Nephron progenitor cell (in vitro differentiated cells): ENCODE data around the gene CDC123.

Source experiments
- DNase-seq: peaks from one replicate; pipeline ENCODE4 v3.0.0; 2021
- H3K27ac Mint-ChIP-seq: 2 replicates; pipeline ENCODE4 v1.8.0; 2021; ENCODE audit warnings: mild to moderate bottlenecking, moderate library complexity, mixed read lengths
- H3K27me3 Mint-ChIP-seq: 2 replicates; pipeline ENCODE4 v1.8.0; 2021; ENCODE audit warnings: mild to moderate bottlenecking, low read depth, mixed read lengths; ENCODE audit not compliant: poor library complexity
- H3K36me3 Mint-ChIP-seq: 2 replicates; pipeline ENCODE4 v1.8.0; 2021; ENCODE audit warnings: low read depth, mixed read lengths
- H3K4me1 Mint-ChIP-seq: 2 replicates; pipeline ENCODE4 v1.8.0; 2021; ENCODE audit warnings: mixed read lengths
- H3K4me3 Mint-ChIP-seq: 2 replicates; pipeline ENCODE4 v1.8.0; 2021; ENCODE audit warnings: mild to moderate bottlenecking, moderate library complexity, mixed read lengths
- H3K9me3 Mint-ChIP-seq: 2 replicates; pipeline ENCODE4 v1.8.0; 2021; ENCODE audit warnings: mild to moderate bottlenecking, moderate library complexity, mixed read lengths
- TF ChIP-seq, protein P1 (sequence below): fragments of 200-600 bp; sonication (generic); IDR thresholded peaks from 2 replicates; pipeline ENCODE4 v1.5.0; 2021; ENCODE audit warnings: antibody characterized with exemption

The CDC123 gene

DNA sequence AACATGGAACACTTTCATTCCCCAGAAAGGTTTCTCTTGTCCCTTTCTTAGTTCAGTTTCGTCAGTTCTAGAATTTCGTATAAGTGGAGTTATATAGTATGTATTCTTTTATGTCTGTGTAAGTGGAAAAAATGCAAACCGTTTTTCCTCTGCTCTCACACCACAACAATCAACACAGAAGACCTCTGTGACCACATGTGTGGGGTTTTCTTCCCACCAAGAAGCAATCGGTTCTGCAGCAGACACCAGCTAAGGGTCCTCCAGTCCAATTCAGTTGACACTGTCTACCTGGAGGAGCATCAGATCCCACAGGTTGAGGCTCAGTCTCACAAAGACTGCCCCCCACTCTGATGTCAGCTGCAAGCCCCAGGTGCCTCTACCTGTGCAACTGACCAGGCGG, 6.2 kb downstream of the CDC123 start:
- DNase-seq = no peak
- no peaks in the 10 kb centered on the region for H3K27me3 Mint-ChIP-seq
- H3K27ac Mint-ChIP-seq = no peak overlapping the region
- peaks cover 76% of the 10 kb centered on the region for H3K36me3 Mint-ChIP-seq
- H3K4me3 Mint-ChIP-seq = no peak overlapping the region
- TF ChIP-seq, protein P1, sequence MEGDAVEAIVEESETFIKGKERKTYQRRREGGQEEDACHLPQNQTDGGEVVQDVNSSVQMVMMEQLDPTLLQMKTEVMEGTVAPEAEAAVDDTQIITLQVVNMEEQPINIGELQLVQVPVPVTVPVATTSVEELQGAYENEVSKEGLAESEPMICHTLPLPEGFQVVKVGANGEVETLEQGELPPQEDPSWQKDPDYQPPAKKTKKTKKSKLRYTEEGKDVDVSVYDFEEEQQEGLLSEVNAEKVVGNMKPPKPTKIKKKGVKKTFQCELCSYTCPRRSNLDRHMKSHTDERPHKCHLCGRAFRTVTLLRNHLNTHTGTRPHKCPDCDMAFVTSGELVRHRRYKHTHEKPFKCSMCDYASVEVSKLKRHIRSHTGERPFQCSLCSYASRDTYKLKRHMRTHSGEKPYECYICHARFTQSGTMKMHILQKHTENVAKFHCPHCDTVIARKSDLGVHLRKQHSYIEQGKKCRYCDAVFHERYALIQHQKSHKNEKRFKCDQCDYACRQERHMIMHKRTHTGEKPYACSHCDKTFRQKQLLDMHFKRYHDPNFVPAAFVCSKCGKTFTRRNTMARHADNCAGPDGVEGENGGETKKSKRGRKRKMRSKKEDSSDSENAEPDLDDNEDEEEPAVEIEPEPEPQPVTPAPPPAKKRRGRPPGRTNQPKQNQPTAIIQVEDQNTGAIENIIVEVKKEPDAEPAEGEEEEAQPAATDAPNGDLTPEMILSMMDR = no peak
- H3K9me3 Mint-ChIP-seq = peaks cover 11% of the 10 kb centered on the region
- H3K4me1 Mint-ChIP-seq = peaks cover 18% of the 10 kb centered on the region

DNA sequence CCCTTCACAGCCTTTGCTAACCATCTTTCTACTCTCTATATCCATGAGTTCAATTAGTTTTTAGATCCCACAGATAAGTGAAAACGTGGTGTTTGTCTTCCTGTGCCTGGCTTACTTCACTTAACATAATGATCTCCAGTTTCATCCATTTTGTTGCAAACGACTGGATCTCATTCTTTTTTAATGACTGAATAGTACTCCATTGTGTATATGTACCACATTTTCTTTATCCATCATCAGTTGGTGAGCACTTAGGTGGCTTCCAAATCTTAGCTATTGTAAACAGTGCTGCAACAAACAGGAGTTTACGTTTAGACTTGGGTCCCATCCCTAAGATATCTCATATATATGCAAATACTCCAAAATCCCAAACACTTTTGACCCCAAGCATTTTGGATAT, 9.1 kb downstream of the CDC123 start:
- TF ChIP-seq, protein P1 = no peak
- peaks cover 92% of the 10 kb centered on the region for H3K36me3 Mint-ChIP-seq
- H3K9me3 Mint-ChIP-seq = peaks cover 30% of the 10 kb centered on the region
- H3K4me3 Mint-ChIP-seq = no peak overlapping the region
- H3K27ac Mint-ChIP-seq = no peak overlapping the region
- DNase-seq = no peak
- H3K4me1 Mint-ChIP-seq = peaks cover 8% of the 10 kb centered on the region
- H3K27me3 Mint-ChIP-seq = no peaks in the 10 kb centered on the region

DNA sequence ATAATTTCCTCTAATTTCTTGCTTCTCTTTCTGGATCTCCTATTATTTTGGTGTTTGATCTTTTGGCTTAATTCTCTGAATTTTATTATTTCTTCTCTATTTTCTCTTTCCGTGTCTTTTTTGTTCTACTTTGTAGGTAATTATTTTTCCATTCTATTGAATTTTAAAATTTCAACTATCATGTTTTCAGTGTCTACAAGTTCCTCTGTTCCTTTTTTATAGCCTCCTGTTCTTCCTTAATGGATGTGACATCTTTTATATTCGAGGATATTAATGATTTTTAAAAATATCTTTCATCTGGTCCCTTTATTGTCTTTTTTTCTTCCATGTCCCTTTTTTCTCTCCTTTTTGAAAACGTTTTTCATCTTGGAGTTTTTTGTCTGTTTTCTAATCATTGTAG, 11.1 kb downstream of the CDC123 start:
- Mint-ChIP-seq H3K4me3 (no peak overlapping the region), H3K36me3 (peaks cover 99% of the 10 kb centered on the region), H3K27me3 (no peaks in the 10 kb centered on the region), H3K27ac (no peak overlapping the region), H3K4me1 (no peaks in the 10 kb centered on the region), H3K9me3 (peaks cover 44% of the 10 kb centered on the region)
- TF ChIP-seq, protein P1 = no peak
- DNase-seq = no peak

DNA sequence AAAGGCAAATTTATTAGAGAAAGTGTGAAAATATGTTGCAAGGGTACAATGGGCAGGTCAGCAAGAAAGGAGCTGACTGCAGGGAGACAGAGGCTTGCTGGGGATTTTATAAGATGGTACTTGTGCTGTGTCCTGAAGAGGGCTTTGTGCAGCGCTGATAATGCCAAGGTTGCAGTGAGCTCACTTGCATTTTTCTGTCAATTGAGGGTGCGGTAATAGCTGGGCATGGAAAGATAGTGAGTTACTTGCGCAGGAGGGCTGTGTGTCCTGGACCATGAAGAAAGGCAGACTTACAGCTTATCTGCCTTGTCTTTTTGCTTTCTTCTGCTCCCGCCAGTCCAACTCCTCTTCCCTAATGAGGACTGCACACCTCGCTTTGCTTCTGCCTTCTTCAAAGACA, 12.5 kb downstream of the CDC123 start:
- H3K27me3 Mint-ChIP-seq = no peaks in the 10 kb centered on the region
- H3K4me3 Mint-ChIP-seq = no peak overlapping the region
- TF ChIP-seq, protein P1 = no peak
- DNase-seq = no peak
- no peak overlapping the region for H3K27ac Mint-ChIP-seq
- no peaks in the 10 kb centered on the region for H3K4me1 Mint-ChIP-seq
- H3K36me3 Mint-ChIP-seq = peaks cover 99% of the 10 kb centered on the region
- peaks cover 50% of the 10 kb centered on the region for H3K9me3 Mint-ChIP-seq

DNA sequence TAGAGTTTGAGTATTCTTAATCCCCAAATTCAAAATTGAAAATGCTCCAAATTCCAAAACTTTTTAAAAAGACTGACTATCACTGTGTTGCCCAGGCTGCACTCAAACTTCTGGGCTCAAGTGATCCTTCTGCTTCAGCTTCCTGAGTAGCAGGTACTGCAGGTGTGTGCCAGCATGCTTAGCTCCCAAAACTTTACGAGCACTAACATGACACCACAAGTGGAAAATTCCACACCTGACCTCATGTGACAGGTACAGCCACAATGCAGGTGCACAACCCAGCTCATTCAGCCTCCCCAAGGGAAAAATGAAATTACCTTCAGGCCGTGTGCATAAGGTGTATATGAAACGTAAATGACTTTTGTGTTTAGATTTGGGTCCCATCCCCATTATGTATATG, 16.5 kb downstream of the CDC123 start:
- Mint-ChIP-seq H3K4me1 (peaks cover 20% of the 10 kb centered on the region), H3K9me3 (peaks cover 37% of the 10 kb centered on the region), H3K36me3 (peaks cover 72% of the 10 kb centered on the region)

DNA sequence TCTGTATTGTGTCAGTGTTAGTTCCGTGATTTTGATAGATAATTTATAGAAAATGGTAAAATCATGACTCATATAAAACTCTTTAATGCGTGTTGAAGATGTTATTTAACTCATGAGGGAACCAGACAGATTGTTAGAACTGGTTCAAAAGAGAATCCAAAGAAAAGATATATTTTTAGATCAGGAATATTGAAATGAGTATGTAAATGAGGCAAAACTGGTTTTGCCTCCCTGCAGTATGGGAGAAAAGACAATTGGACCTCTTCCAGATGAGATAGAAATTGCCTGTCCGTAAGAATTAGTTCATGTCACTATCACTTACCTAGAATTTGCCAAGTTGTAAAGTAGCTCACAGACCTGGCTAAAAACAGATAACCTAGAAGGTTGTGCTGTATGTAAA, 17.6 kb downstream of the CDC123 start:
- Mint-ChIP-seq H3K36me3 (peaks cover 66% of the 10 kb centered on the region), H3K9me3 (peaks cover 31% of the 10 kb centered on the region), H3K27ac (no peak overlapping the region), H3K27me3 (no peaks in the 10 kb centered on the region), H3K4me3 (no peak overlapping the region), H3K4me1 (peaks cover 20% of the 10 kb centered on the region)
- TF ChIP-seq, protein P1 = no peak
- DNase-seq = no peak

More for the DNA sequence above, 16.5 kb downstream of the CDC123 start:
- Mint-ChIP-seq H3K27me3 (no peaks in the 10 kb centered on the region), H3K27ac (no peak overlapping the region), H3K4me3 (no peak overlapping the region)
- DNase-seq = no peak
- TF ChIP-seq, protein P1 = no peak
